Gastrocnemius medialis (tissue), 4 donors: ENCODE results near the gene FKRP.

Experiments used
- POLR2A ChIP-seq, 2 donors: fragments of 450-650 bp; IDR thresholded peaks; one replicate each; pipeline ENCODE4 v1.6.1; 2017; ENCODE audit warnings: antibody characterized with exemption in 2 of 2, mild to moderate bottlenecking in 2 of 2, moderate library complexity in 2 of 2
- TF ChIP-seq, protein P1 (sequence below), 5 experiments: fragments of 450-650 bp in 3 of 5; fragments of 200-600 bp in 2 of 5; sonication (generic) in 2 of 5; IDR thresholded peaks in 4 of 5; conservative IDR thresholded peaks in 1 of 5; 1 replicate in 4 of 5; 2 replicates in 1 of 5; pipeline ENCODE4 v1.5.1; 2016 to 2019; ENCODE audit warnings: antibody characterized with exemption in 5 of 5, mild to moderate bottlenecking in 3 of 5, moderate library complexity in 3 of 5

DNA sequence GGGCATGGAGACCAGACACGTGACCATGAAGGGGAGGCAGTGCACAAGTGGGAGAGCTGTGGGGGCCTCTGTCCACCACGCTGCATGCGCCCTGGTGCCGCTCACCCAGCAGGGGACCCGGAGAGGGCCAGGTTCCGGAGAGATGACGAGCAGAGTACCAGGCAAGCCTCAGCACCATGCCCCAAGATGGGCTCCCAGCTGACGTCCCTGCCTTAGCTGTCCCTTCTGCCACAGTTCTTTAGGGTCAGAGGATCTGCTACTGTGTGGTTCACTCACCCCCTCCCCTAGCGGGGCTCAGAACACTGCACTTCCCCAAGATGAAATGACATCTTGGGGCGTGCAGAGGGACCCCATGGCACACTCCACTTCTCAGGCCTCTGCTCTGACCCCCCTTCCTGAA, 19.3 kb upstream of the FKRP start:
- TF ChIP-seq, protein P1, sequence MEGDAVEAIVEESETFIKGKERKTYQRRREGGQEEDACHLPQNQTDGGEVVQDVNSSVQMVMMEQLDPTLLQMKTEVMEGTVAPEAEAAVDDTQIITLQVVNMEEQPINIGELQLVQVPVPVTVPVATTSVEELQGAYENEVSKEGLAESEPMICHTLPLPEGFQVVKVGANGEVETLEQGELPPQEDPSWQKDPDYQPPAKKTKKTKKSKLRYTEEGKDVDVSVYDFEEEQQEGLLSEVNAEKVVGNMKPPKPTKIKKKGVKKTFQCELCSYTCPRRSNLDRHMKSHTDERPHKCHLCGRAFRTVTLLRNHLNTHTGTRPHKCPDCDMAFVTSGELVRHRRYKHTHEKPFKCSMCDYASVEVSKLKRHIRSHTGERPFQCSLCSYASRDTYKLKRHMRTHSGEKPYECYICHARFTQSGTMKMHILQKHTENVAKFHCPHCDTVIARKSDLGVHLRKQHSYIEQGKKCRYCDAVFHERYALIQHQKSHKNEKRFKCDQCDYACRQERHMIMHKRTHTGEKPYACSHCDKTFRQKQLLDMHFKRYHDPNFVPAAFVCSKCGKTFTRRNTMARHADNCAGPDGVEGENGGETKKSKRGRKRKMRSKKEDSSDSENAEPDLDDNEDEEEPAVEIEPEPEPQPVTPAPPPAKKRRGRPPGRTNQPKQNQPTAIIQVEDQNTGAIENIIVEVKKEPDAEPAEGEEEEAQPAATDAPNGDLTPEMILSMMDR (IDR thresholded peaks at IDR 0.05 in 4 of 5, conservative IDR thresholded peaks at IDR 0.05 in 1 of 5): no peak
- TF ChIP-seq POLR2A (IDR thresholded peaks at IDR 0.05): no peak
